H9 (cell line): ENCODE data around the gene ADAM8. TPM values are rescaled to one million over a fixed set of nuclear protein-coding genes. Genes with fewer than 3 reads are reported as not detected.

Experiments
- DNase-seq: peaks from one replicate; pipeline ENCODE4 v3.0.0-alpha.2; 2017
- H2AFZ ChIP-seq: one replicate; pipeline ENCODE4 v1.6.1; 2013; ENCODE audit warnings: mild to moderate bottlenecking, low read length, control low read depth, moderate library complexity
- H2AK5ac ChIP-seq: 2 replicates; pipeline ENCODE4 v1.6.1; 2013; ENCODE audit warnings: low read length, control low read depth, mixed read lengths; ENCODE audit not compliant: insufficient read length
- H2BK120ac ChIP-seq: one replicate; pipeline ENCODE4 v1.6.1; 2013; ENCODE audit warnings: low read depth, mild to moderate bottlenecking, low read length, control low read depth, inconsistent platforms; ENCODE audit not compliant: poor library complexity, severe bottlenecking
- H2BK12ac ChIP-seq: 2 replicates; pipeline ENCODE4 v1.6.1; 2013; ENCODE audit warnings: low read length, control low read depth, mixed read lengths, low read depth; ENCODE audit not compliant: insufficient read length
- H2BK15ac ChIP-seq: 2 replicates; pipeline ENCODE4 v1.6.1; 2013; ENCODE audit warnings: low read depth, low read length, control low read depth
- H2BK20ac ChIP-seq: one replicate; pipeline ENCODE4 v1.6.1; 2013; ENCODE audit warnings: low read depth, mild to moderate bottlenecking, low read length, control low read depth, inconsistent platforms; ENCODE audit not compliant: poor library complexity, severe bottlenecking
- H2BK5ac ChIP-seq: 2 replicates; pipeline ENCODE4 v1.6.1; 2013; ENCODE audit warnings: low read length, control low read depth, mixed read lengths; ENCODE audit not compliant: insufficient read length
- H3K14ac ChIP-seq: 2 replicates; pipeline ENCODE4 v1.6.1; 2013; ENCODE audit warnings: low read length, control low read depth; ENCODE audit not compliant: insufficient read depth
- H3K18ac ChIP-seq: 2 replicates; pipeline ENCODE4 v1.6.1; 2013; ENCODE audit warnings: low read depth, mild to moderate bottlenecking, mixed read lengths, low read length, control low read depth; ENCODE audit not compliant: insufficient read length
- H3K23ac ChIP-seq: 2 replicates; pipeline ENCODE4 v1.6.1; 2013; ENCODE audit warnings: low read length, control low read depth, mixed read lengths, low read depth; ENCODE audit not compliant: insufficient read length
- H3K23me2 ChIP-seq: 2 replicates; pipeline ENCODE4 v1.6.1; 2013; ENCODE audit warnings: low read depth, mild to moderate bottlenecking, mixed read lengths, low read length, control low read depth; ENCODE audit not compliant: insufficient read length, poor library complexity, severe bottlenecking
- H3K27ac ChIP-seq: 2 replicates; pipeline ENCODE4 v1.5.1; 2013; ENCODE audit warnings: low read length, control low read depth, mixed read lengths, low read depth; ENCODE audit not compliant: insufficient read length
- H3K27me3 ChIP-seq: 2 replicates; pipeline ENCODE4 v1.6.1; 2013; ENCODE audit warnings: low read length, control low read depth, inconsistent platforms; ENCODE audit not compliant: insufficient read depth
- H3K4ac ChIP-seq: 2 replicates; pipeline ENCODE4 v1.6.1; 2013; ENCODE audit warnings: low read depth, mild to moderate bottlenecking, control low read depth, inconsistent platforms, low read length, moderate library complexity
- H3K4me1 ChIP-seq: 2 replicates; pipeline ENCODE4 v1.6.1; 2013; ENCODE audit warnings: low read length, control low read depth, inconsistent platforms; ENCODE audit not compliant: insufficient read depth
- H3K4me2 ChIP-seq: 2 replicates; pipeline ENCODE4 v1.6.1; 2013; ENCODE audit warnings: low read length, control low read depth, mixed read lengths; ENCODE audit not compliant: insufficient read length, insufficient read depth
- H3K56ac ChIP-seq: 2 replicates; pipeline ENCODE4 v1.6.1; 2013; ENCODE audit warnings: low read depth, mild to moderate bottlenecking, mixed read lengths, low read length, control low read depth; ENCODE audit not compliant: insufficient read length
- H3K79me1 ChIP-seq: 2 replicates; pipeline ENCODE4 v1.6.1; 2013; ENCODE audit warnings: low read depth, mild to moderate bottlenecking, moderate library complexity, low read length, control low read depth, inconsistent platforms; ENCODE audit not compliant: insufficient read depth, poor library complexity, severe bottlenecking
- H3K79me2 ChIP-seq: 2 replicates; pipeline ENCODE4 v1.6.1; 2013; ENCODE audit warnings: low read length, control low read depth, inconsistent platforms; ENCODE audit not compliant: insufficient read depth
- H3K9ac ChIP-seq: 2 replicates; pipeline ENCODE4 v1.6.1; 2013; ENCODE audit warnings: low read length, control low read depth, mixed read lengths; ENCODE audit not compliant: insufficient read length; ENCODE audit errors: extremely low read depth
- H3K9me3 ChIP-seq: one replicate; pipeline ENCODE4 v1.6.1; 2013; ENCODE audit warnings: low read depth, low read length, inconsistent platforms; ENCODE audit not compliant: control insufficient read depth
- H3T11ph ChIP-seq: one replicate; pipeline ENCODE4 v1.6.1; 2013; ENCODE audit warnings: mild to moderate bottlenecking, low read length, control low read depth, inconsistent platforms
- H4K20me1 ChIP-seq: one replicate; pipeline ENCODE4 v1.6.1; 2013; ENCODE audit not compliant: control insufficient read depth, insufficient read length, insufficient read depth
- H4K5ac ChIP-seq: 2 replicates; pipeline ENCODE4 v1.6.1; 2013; ENCODE audit warnings: low read depth, mild to moderate bottlenecking, mixed read lengths, low read length, control low read depth; ENCODE audit not compliant: insufficient read length
- H4K8ac ChIP-seq: replicated peaks from 2 replicates; pipeline ENCODE4 v1.6.1; 2013; ENCODE audit warnings: low read length, control low read depth, mixed read lengths, low read depth; ENCODE audit not compliant: insufficient read length
- H4K91ac ChIP-seq: 2 replicates; pipeline ENCODE4 v1.6.1; 2013; ENCODE audit warnings: low read depth, mild to moderate bottlenecking, moderate library complexity, mixed read lengths, low read length, control low read depth; ENCODE audit not compliant: insufficient read length
- H3K27ac Mint-ChIP-seq, 3 experiments: 2 replicates in 2 of 3; 3 replicates in 1 of 3; pipeline ENCODE4 v1.8.0; 2020 to 2021; ENCODE audit warnings: mixed read lengths in 3 of 3, mild to moderate bottlenecking in 1 of 3, moderate library complexity in 1 of 3
- H3K27me3 Mint-ChIP-seq: 2 replicates; pipeline ENCODE4 v1.8.0; 2021; ENCODE audit warnings: low read depth, mild to moderate bottlenecking, moderate library complexity, mixed read lengths
- H3K36me3 Mint-ChIP-seq, 3 experiments: 2 replicates in 2 of 3; 3 replicates in 1 of 3; pipeline ENCODE4 v1.8.0; 2020 to 2021; ENCODE audit warnings: low read depth in 3 of 3, mixed read lengths in 3 of 3; ENCODE audit not compliant: insufficient read depth in 1 of 3
- H3K4me1 Mint-ChIP-seq, 2 experiments: 2 replicates each; pipeline ENCODE4 v1.8.0; 2020; ENCODE audit warnings: mixed read lengths in 2 of 2
- H3K4me3 Mint-ChIP-seq, 2 experiments: 2 replicates in 1 of 2; 3 replicates in 1 of 2; pipeline ENCODE4 v1.8.0; 2020 to 2021; ENCODE audit warnings: mild to moderate bottlenecking in 2 of 2, mixed read lengths in 2 of 2, moderate library complexity in 1 of 2
- H3K9me3 Mint-ChIP-seq, 2 experiments: 2 replicates in 1 of 2; 3 replicates in 1 of 2; pipeline ENCODE4 v1.8.0; 2020; ENCODE audit warnings: mild to moderate bottlenecking in 2 of 2, mixed read lengths in 2 of 2, moderate library complexity in 1 of 2
- WGBS: extraction: QIAGEN DNeasy Blood & Tissue Kit; methylation state at CpG from one replicate; pipeline ENCODE4 v1.1.7; 2013; ENCODE audit warnings: missing lambda C conversion rate, low lambda C conversion rate, mixed read lengths; ENCODE audit not compliant: insufficient read length; ENCODE audit errors: extremely low coverage; 5-methylcytosine and 5-hydroxymethylcytosine counted together
- total RNA-seq: library from RNA; stranded (reverse); gene quantifications from 2 replicates; pipeline ENCODE4 v1.2.1, GENCODE V29; 2021
- TF ChIP-seq, protein P1 (sequence below): fragments of 200-600 bp; sonication (generic); conservative IDR thresholded peaks from 3 replicates; pipeline ENCODE4 v1.8.0; 2021; ENCODE audit warnings: antibody characterized with exemption, mild to moderate bottlenecking

Gene ADAM8
- total RNA-seq, 1 experiment from 2014 or later: 5.4 TPM

DNA sequence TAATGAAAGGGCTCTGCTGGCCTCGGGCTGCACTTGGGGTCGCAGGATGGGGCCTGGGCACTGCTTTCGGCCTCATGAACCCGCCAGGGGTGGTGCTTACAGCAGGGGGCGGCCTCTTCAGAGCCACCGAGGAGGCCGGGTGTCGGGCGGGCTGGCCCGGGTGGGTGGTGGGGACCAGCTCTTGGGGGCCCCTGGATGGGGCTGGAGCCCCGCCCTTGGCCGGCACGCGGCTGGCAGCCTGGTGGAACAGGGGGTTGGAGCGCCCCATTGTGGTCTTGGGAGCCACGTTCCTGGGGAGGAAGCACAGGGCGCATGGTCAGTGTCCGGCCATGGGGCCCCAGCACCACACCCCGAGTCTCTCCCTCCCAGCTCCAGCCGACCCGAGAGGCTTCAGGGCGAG, 8.8 kb downstream of the ADAM8 start:
- no peaks in the 10 kb centered on the region for H3K23me2 ChIP-seq
- H3K27me3 Mint-ChIP-seq: peaks cover 14% of the 10 kb centered on the region
- no peak for DNase-seq
- no peak overlapping the region for H2AFZ ChIP-seq
- TF ChIP-seq, protein P1, sequence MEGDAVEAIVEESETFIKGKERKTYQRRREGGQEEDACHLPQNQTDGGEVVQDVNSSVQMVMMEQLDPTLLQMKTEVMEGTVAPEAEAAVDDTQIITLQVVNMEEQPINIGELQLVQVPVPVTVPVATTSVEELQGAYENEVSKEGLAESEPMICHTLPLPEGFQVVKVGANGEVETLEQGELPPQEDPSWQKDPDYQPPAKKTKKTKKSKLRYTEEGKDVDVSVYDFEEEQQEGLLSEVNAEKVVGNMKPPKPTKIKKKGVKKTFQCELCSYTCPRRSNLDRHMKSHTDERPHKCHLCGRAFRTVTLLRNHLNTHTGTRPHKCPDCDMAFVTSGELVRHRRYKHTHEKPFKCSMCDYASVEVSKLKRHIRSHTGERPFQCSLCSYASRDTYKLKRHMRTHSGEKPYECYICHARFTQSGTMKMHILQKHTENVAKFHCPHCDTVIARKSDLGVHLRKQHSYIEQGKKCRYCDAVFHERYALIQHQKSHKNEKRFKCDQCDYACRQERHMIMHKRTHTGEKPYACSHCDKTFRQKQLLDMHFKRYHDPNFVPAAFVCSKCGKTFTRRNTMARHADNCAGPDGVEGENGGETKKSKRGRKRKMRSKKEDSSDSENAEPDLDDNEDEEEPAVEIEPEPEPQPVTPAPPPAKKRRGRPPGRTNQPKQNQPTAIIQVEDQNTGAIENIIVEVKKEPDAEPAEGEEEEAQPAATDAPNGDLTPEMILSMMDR: peak; percentile 33; the same call in 2 of the 3 replicates
- no peak overlapping the region for H2BK15ac ChIP-seq
- H3K9me3 Mint-ChIP-seq: no peaks in the 10 kb centered on the region
- no peak overlapping the region for H3K23ac ChIP-seq
- no peak overlapping the region for H3K4ac ChIP-seq
- no peaks in the 10 kb centered on the region for H3K9me3 ChIP-seq
- H3K56ac ChIP-seq: no peak overlapping the region
- no peak overlapping the region for H4K5ac ChIP-seq
- H2AK5ac ChIP-seq: no peak overlapping the region
- H3K36me3 Mint-ChIP-seq: no peaks in the 10 kb centered on the region
- no peak overlapping the region for H3K14ac ChIP-seq
- H3T11ph ChIP-seq: no peak overlapping the region
- no peak overlapping the region for H3K9ac ChIP-seq
- H4K20me1 ChIP-seq: peaks cover under 1% of the 10 kb centered on the region
- no peak overlapping the region for H4K91ac ChIP-seq
- H4K8ac ChIP-seq: no peak overlapping the region
- H3K27ac ChIP-seq: no peak overlapping the region
- no CpG with 5 or more reads among the region's 22 CpGs for WGBS
- peaks cover 0 to 5% of the 10 kb centered on the region in 2 experiments; a peak in 3 of 4 replicates for H3K4me1 Mint-ChIP-seq
- H3K27ac Mint-ChIP-seq: no peak overlapping the region
- no peaks in the 10 kb centered on the region for H3K79me1 ChIP-seq
- H3K27me3 ChIP-seq: no peaks in the 10 kb centered on the region; the same call in 1 of the 2 replicates
- no peak overlapping the region for H3K4me2 ChIP-seq
- no peak overlapping the region for H3K18ac ChIP-seq
- H3K4me1 ChIP-seq: no peaks in the 10 kb centered on the region
- no peak overlapping the region for H2BK120ac ChIP-seq
- H3K79me2 ChIP-seq: no peaks in the 10 kb centered on the region
- H3K4me3 Mint-ChIP-seq: no peak overlapping the region
- H2BK20ac ChIP-seq: no peak overlapping the region
- no peak overlapping the region for H2BK5ac ChIP-seq
- no peak overlapping the region for H2BK12ac ChIP-seq
